Measurements from ENCODE around the gene TRIM33.

DNA sequence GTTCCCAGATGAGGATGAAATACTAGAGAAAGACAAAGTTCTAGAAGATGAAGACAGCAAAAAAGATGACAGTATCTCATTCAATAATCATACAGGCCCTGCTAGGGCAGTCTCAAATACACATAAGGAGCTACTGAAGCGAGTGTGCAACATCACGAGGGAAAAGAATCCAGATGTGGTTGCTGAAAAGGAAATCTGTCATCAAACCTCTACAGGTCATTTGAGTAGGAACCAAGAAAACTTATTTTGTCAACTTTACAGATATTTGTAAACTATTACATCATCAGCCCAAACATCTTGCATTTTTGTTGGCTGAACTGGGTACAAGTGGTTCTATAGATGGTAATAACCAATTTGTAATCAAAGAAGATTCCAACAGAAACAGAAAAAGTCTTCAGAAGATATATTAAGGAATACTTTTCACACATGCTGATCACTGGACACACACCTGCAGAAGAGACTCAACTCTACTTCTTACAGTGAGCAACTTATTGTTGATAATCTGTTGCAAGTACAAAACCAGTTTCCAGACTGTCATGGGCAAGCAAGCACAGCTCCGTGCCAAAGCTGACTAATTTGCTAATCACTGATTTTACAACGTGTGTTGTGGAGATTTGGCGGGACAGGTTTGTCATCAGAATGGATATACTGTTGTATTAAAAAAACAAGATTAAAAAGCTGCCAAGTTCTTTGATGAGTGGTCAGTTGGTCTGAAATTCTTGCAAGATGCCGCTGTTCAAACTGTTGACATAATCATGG lies 42.1 kb downstream of the TRIM33 start:
- TF ChIP-seq, protein P1, sequence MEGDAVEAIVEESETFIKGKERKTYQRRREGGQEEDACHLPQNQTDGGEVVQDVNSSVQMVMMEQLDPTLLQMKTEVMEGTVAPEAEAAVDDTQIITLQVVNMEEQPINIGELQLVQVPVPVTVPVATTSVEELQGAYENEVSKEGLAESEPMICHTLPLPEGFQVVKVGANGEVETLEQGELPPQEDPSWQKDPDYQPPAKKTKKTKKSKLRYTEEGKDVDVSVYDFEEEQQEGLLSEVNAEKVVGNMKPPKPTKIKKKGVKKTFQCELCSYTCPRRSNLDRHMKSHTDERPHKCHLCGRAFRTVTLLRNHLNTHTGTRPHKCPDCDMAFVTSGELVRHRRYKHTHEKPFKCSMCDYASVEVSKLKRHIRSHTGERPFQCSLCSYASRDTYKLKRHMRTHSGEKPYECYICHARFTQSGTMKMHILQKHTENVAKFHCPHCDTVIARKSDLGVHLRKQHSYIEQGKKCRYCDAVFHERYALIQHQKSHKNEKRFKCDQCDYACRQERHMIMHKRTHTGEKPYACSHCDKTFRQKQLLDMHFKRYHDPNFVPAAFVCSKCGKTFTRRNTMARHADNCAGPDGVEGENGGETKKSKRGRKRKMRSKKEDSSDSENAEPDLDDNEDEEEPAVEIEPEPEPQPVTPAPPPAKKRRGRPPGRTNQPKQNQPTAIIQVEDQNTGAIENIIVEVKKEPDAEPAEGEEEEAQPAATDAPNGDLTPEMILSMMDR (IDR thresholded peaks at IDR 0.05): no peak
- TF ChIP-seq POLR2A (IDR thresholded peaks at IDR 0.05): no peak

Measured in adrenal gland (tissue), 5 donors.